Keratinocyte (primary cell): Measurements from ENCODE around the gene COL25A1. TPM values are rescaled to one million over a fixed set of nuclear protein-coding genes. Genes with fewer than 3 reads are reported as not detected.

Experiments used
- DNase-seq: peaks from one replicate; pipeline ENCODE4 v3.0.0-alpha.2; 2011; ENCODE audit warnings: low read depth, missing footprints, low spot score
- FAIRE-seq: peaks from 2 replicates; lab custom pipeline; 2011; peaks lifted over from hg19 to GRCh38; lab: Jason Lieb, UNC
- H2AFZ ChIP-seq: 2 replicates; pipeline ENCODE4 v1.6.0; 2012; ENCODE audit warnings: low read length, control low read depth, inconsistent platforms; ENCODE audit not compliant: control insufficient read depth
- H3K27ac ChIP-seq: 2 replicates; pipeline ENCODE4 v1.5.1; 2011; ENCODE audit warnings: low read length; ENCODE audit not compliant: control insufficient read depth, insufficient read depth
- H3K27me3 ChIP-seq: 3 replicates; pipeline ENCODE4 v1.6.0; 2011; ENCODE audit warnings: low read length; ENCODE audit not compliant: control insufficient read depth, insufficient read depth; ENCODE audit errors: extremely low read depth
- H3K36me3 ChIP-seq, 2 experiments: 2 replicates in 1 of 2; 3 replicates in 1 of 2; pipeline ENCODE4 v1.5.1; 2011; ENCODE audit warnings: low read length in 2 of 2, mild to moderate bottlenecking in 1 of 2; ENCODE audit not compliant: control insufficient read depth in 2 of 2, insufficient read depth in 2 of 2; ENCODE audit errors: extremely low read depth in 1 of 2
- H3K4me1 ChIP-seq: 3 replicates; pipeline ENCODE4 v1.5.1; 2011; ENCODE audit warnings: low read length; ENCODE audit not compliant: control insufficient read depth, insufficient read depth; ENCODE audit errors: extremely low read depth
- H3K4me2 ChIP-seq: 3 replicates; pipeline ENCODE4 v1.6.0; 2011; ENCODE audit warnings: low read depth, low read length; ENCODE audit not compliant: control insufficient read depth, insufficient read depth; ENCODE audit errors: extremely low read depth
- H3K4me3 ChIP-seq, 3 experiments: fragments of 200-600 bp in 1 of 3; sonication (generic) in 1 of 3; 2 replicates in 2 of 3; 3 replicates in 1 of 3; pipeline ENCODE4 v1.5.1; 2011 to 2016; ENCODE audit warnings: low read length in 3 of 3, mild to moderate bottlenecking in 3 of 3, control low read depth in 2 of 3, inconsistent platforms in 1 of 3, low read depth in 1 of 3, mixed read lengths in 1 of 3, mixed run types in 1 of 3, moderate library complexity in 1 of 3; ENCODE audit not compliant: control insufficient read depth in 2 of 3, insufficient read depth in 2 of 3; ENCODE audit errors: extremely low read depth in 1 of 3
- H3K79me2 ChIP-seq: 2 replicates; pipeline ENCODE4 v1.6.0; 2012; ENCODE audit warnings: low read length; ENCODE audit not compliant: control insufficient read depth, insufficient read depth
- H3K9ac ChIP-seq: 3 replicates; pipeline ENCODE4 v1.6.0; 2011; ENCODE audit warnings: low read length; ENCODE audit not compliant: control insufficient read depth, insufficient read depth; ENCODE audit errors: extremely low read depth
- H3K9me1 ChIP-seq: 3 replicates; pipeline ENCODE4 v1.6.0; 2011; ENCODE audit warnings: low read length; ENCODE audit not compliant: control insufficient read depth, insufficient read depth; ENCODE audit errors: extremely low read depth
- H3K9me3 ChIP-seq: 2 replicates; pipeline ENCODE4 v1.5.1; 2012; ENCODE audit warnings: low read depth, low read length; ENCODE audit not compliant: control insufficient read depth
- H4K20me1 ChIP-seq: 3 replicates; pipeline ENCODE4 v1.6.0; 2011; ENCODE audit warnings: low read length; ENCODE audit not compliant: control insufficient read depth, insufficient read depth; ENCODE audit errors: extremely low read depth
- CTCF ChIP-seq, 3 experiments: IDR thresholded peaks in 1 of 3; conservative IDR thresholded peaks in 1 of 3; optimal IDR thresholded peaks in 1 of 3; 2 replicates in 2 of 3; 3 replicates in 1 of 3; pipeline versions ENCODE3 to v1.5.1; 2011; ENCODE audit warnings: low read length in 3 of 3, mild to moderate bottlenecking in 3 of 3, moderate library complexity in 2 of 3, control low read depth in 1 of 3, inconsistent platforms in 1 of 3; ENCODE audit not compliant: insufficient read depth in 2 of 3; ENCODE audit errors: extremely low read depth in 1 of 3
- EZH2 ChIP-seq: IDR thresholded peaks from one replicate; pipeline ENCODE4 v1.6.1; 2012; ENCODE audit warnings: inconsistent platforms, mild to moderate bottlenecking, low read length, moderate library complexity
- dilution Hi-C: fragments of 300-500 bp; cut with MboI; formaldehyde crosslinking; loops from one replicate; pipeline ENCODE4 v1.7.0; 2020; ENCODE audit warnings: low sequenced_read_pairs; ENCODE audit not compliant: extremely low pct_ligation_motif_present
- polyA plus RNA-seq, 5 experiments: library from polyadenylated mRNA; depleted of rRNA in 3 of 5; stranded (reverse) in 3 of 5; stranded (forward) in 1 of 5; unstranded in 1 of 5; fragments of >200 nt; gene quantifications; 1 replicate in 1 of 5; 2 replicates in 3 of 5; 3 replicates in 1 of 5; pipeline versions ENCODE4 v1.2.1 to v1.2.3, GENCODE V29; 2011 to 2012; ENCODE audit warnings: missing spikeins in 2 of 5, low read depth in 1 of 5, low replicate concordance in 1 of 5

The COL25A1 gene
- polyA plus RNA-seq, 1 donor (not counting 4 experiments of a cell fraction or from before 2014, with no cell fraction given), result not detected

- FAIRE-seq (no peak), DNase-seq (no peak)
- Histone ChIP-seq H3K9me3 (no peaks in the 10 kb centered on the region), H3K4me1 (no peaks in the 10 kb centered on the region), H3K79me2 (no peaks in the 10 kb centered on the region), H4K20me1 (no peaks in the 10 kb centered on the region), H3K27ac (no peak overlapping the region), H2AFZ (no peak overlapping the region), H3K4me3 (no peak overlapping the region), H3K9ac (no peak overlapping the region), H3K9me1 (no peaks in the 10 kb centered on the region), H3K4me2 (no peak overlapping the region), H3K27me3 (no peaks in the 10 kb centered on the region), H3K36me3 (no peaks in the 10 kb centered on the region)
- dilution Hi-C loops, result no loop called here
- TF ChIP-seq EZH2 (no peak), CTCF (optimal IDR thresholded peaks at IDR 0.05 in 1 of 3, IDR thresholded peaks at IDR 0.05 in 1 of 3, conservative IDR thresholded peaks at IDR 0.05 in 1 of 3; ENCODE audit: extremely low read depth in 1 of 3, insufficient read depth in 2 of 3, low read length in 3 of 3) (no peak)
Measured at GRCh38 chr4:109256818-109257217, 45.6 kb downstream of the COL25A1 start.

DNA sequence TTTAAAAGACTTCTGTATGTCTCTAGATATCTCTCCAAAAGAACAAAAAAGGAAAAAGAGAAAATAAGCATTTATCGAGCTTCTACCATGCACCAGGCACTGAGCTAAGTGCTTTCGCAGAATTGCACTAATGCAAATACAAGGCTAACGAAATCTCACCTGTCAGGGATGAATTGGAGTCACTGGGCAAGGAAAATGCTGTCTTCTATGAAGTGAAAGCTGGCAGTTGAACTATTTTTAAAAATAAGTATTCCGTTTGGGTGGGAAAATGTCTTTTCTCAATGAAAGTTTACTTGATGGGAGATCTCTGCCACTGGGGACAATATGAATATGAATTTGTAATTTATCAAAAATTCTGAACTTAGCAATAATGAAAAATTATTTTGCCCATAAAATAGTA lies 47.6 kb downstream of the COL25A1 start:
- dilution Hi-C loops, result no loop called here
- no peaks in the 10 kb centered on the region for H3K79me2 ChIP-seq
- no peaks in the 10 kb centered on the region for H3K4me1 ChIP-seq
- H3K9me1 ChIP-seq, result no peaks in the 10 kb centered on the region
- no peak for TF ChIP-seq CTCF (optimal IDR thresholded peaks at IDR 0.05 in 1 of 3, IDR thresholded peaks at IDR 0.05 in 1 of 3, conservative IDR thresholded peaks at IDR 0.05 in 1 of 3; ENCODE audit: extremely low read depth in 1 of 3, insufficient read depth in 2 of 3, low read length in 3 of 3)
- no peak for TF ChIP-seq EZH2
- no peaks in the 10 kb centered on the region for H3K9me3 ChIP-seq
- no peak overlapping the region for H2AFZ ChIP-seq
- H3K4me3 ChIP-seq, result no peak overlapping the region
- FAIRE-seq (no peak), DNase-seq (no peak)
- no peak overlapping the region for H3K27ac ChIP-seq
- H3K27me3 ChIP-seq, result no peaks in the 10 kb centered on the region
- H3K9ac ChIP-seq, result no peak overlapping the region
- no peak overlapping the region for H3K4me2 ChIP-seq
- H3K36me3 ChIP-seq, result no peaks in the 10 kb centered on the region
- no peaks in the 10 kb centered on the region for H4K20me1 ChIP-seq
